GM18499 (cell line): ENCODE data around the gene MYO10.
"Not testable (repeated sequence)": the region's sequence is repeated elsewhere in the genome, so short reads cannot be mapped to it uniquely, and the experiment has no call there.

Source experiments
- ATAC-seq: cut with Tn5 transposase; IDR thresholded peaks from one replicate; pipeline ENCODE4 v1.9.1; 2021; ENCODE audit warnings: moderate number of reproducible peaks; ENCODE audit not compliant: insufficient read depth, unreplicated experiment

Gene MYO10

DNA sequence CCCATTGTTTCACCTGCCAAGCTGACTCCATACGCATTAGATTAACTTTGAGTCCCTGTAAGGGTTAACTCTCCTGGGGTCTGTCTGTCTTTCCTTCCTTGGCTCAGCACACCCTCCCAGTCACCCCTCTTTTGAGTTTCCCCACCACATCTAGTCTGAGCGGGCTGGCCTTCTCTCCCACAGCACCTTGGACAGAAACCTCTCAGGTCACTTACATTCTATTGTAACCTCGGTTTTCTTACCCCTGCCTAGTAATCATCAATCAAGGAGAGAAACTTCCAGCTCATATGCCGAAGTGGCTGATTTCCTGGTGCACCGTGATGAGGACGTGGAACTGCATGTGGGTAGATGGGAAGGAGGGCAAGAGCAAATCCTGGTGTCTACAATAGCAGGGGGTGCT is 102.1 kb downstream of the MYO10 start:
- no peak for ATAC-seq

DNA sequence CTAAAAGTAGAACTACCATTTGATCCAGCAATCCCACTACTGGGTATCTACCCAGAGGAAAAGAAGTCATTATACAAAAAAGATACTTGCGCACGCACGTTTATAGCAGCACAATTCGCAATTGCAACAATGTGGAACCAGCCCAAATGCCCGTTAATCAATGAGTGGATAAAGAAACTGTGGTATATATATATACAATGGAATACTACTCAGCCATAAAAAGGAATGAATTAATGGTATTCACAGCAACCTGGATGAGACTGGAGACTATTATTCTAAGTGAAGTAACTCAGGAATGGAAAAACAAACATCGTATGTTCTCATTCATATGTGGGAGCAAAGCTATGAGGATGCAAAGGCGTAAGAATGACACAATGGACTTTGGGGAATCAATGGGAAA is 104.8 kb downstream of the MYO10 start:
- ATAC-seq = not testable (repeated sequence)

DNA sequence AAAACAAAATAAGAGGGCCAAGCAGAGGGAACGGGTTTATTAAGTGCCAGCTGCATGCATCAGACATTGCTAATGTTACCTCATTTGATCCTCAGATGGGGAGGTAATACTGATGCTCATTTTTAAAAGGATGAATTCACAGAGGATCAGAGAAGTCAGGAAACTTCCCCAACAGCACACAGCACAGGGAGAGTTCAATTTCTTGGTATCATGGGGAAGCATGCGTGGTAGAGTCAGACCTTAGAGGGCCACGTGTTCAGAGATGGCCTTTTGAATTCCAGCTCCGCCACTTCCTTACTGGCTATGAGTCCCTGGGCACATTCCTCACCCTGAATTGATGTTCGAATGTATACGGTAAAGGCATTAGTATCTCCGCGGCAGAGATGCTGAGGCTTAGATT is 108.3 kb downstream of the MYO10 start:
- ATAC-seq = no peak

DNA sequence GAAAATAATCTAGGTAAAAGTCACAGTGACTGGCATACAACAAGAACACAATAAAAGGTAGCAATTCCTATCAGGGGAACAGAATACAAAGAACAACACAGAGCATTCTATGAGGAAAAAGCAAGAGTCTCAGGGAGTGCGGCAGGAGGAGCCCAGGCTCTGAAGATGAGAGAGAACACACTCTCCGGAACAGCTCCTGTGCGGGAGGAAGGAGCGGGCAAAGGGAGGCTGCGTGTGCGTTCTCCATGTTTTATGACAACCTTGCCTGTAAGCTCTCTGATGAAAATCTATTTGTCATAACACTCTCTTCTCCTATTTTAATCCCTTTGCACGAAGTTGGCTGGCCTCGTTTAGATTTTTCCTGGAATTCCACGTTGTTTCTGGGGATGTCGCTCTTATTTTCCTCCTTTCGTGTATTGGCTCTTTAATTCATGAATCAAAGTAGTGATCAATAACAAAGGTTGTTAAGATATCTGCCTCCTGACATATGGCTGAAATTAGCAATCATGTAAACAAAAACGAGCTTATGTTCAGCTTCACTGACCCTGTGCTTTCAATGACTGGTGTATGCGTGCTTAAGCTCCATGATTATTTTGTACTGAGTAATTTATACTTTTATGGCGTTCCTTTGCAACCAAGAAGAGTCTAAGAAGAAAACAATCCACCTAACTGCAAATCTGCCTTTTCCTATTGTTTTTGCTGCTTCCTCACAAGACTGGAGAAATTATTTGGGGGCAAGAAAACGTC is 109.5 kb downstream of the MYO10 start:
- no peak for ATAC-seq

DNA sequence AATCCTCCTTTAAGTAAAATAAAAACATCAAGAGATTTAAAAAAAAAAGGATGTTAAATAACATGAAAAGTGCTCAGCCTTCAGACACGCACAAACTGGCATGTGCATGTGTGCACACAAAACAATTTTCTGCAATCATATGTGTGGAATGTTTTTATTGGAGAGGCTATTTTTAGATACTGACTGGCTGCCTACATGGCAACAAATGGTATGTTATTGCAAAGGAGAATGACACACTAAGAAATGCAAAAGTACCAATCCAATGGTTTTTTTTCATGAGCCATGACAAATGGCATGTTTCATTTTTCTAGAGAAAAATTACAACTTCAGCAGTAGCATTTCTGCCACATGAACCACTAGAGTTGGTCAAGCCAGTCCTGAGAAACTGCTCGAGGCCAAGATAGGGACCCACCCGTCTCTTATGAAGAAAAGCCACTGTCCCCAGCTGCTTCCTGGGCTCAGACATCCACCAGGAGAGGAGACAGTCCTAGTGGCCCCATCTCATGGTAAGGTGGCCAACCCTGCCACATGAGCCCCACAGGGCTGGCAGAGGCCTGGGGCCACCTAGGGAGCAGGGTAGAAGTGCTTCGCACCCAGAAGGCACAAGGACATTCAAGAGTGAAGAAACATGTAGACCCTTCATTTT is 116.4 kb downstream of the MYO10 start:
- no peak for ATAC-seq

DNA sequence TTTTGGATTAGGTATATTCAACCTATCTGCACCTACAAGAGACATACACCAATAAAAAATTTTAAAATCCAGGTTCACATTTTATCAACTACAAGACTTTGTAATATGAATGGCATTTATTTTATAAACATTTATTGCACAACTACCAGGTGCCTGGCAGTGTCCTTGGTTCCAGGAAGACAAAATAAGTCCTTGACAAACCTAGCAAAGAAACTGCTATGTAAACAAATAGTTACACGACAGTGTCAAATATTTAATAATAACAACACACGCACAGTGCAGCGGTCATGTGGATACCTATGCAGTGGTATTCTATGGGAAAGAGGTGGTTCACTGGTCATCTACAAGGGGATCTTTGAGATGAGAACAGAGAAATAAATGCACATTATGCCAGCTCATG is 120.7 kb downstream of the MYO10 start:
- ATAC-seq = no peak

DNA sequence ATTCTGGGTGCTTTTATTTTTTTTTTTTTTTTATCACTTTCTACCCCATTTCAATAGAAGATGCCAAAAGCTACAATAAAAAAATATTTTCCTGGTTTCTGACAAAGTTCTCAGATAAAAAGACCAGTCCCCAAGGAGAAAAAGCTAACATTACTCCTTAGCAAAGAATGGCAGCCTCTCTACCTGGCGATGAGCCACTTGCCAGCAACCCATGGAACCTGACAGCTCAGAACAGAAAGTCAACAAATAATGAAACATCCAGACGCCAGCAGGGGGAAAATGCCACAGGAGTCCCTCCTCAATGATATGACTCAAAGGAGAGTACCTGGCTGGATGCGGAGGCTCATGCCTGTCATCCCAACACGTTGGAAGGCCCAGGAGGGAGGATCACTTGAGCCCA is 123.2 kb downstream of the MYO10 start:
- no peak for ATAC-seq

DNA sequence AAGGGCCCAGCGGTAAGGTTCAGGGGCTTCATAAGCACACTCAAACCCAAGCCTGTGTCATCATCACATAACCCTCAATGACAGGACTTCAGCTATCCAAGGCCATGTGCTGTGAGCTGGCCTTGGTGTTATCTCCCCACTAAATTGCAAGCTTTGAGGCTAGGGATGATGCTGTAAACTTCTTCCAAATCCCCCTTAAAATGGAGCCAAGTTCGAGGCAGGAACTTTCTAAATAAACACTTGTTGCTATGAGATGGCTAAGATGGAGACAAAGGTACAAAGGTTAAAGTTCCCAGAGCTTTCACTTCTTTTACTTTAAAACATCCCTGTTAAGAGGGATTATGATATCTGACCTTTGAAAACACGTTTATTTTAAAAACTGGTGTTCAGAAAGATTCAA is 123.6 kb downstream of the MYO10 start:
- no peak for ATAC-seq

DNA sequence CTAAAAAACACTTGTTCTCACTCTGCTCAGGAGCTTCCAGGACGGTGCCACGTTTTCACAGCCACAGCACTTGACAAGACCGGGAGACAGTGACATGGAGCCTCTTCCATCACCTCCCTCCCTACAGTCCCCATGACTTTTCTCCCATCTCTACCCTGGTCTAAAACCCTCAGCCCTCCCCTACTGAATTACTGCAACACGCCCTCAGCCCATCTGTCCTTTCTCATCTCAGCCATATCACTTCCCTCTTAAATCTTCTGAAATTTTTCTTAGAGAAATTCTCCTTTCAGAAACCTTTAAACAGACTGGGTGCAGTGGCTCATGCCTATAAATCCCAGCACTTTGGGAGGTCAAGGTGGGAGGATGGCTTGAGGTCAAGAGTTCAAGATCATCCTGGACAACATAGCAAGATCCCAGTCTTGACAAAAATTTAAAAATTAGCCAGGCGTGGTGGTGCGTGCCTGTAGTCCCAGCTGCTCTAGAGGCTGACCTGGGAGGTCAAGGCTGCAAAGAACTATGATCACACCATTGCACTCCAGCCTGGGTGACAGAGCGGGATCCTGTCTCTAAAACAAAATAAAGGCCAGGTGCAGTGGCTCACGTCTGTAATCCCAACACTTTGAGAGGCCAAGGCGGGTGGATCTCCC is 125.8 kb downstream of the MYO10 start:
- ATAC-seq = no peak

DNA sequence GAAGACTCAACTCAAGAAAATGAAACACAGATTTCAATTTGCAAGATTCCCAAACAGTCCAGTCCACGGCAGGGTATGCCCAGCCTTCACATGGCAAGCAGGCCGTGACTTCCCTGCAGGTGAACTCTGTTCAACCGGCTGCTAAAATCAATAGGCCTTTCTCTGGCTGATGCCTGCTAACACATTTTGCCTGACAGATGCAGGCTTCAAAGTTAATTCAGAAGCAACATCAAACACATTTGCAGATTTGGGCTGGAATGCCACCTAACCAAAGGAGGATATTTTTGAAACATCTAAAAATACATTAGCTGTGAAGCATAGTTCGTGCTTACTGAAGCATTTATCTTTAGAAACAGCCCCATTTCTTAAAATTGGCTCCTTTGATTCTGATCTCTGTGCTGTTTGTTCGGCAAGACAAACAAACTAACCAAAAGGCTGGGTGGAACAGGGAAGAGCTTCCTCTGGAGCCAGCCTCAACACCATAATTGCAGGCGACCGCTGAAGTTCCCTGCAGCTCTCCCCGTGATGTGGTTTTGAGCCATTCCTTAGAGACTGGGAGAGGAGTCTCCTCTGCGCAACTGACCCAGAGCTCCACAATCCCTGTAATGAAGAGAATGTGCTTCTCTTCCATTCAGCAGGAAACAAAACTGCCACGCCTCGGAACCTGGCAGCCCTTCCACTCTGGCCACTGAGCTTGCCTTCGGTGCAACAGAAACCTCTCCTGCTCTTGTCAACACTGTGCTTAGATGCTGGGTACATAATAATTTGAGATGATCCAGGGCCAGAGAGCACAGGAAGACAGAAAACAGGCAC is 126.5 kb downstream of the MYO10 start:
- ATAC-seq = no peak

DNA sequence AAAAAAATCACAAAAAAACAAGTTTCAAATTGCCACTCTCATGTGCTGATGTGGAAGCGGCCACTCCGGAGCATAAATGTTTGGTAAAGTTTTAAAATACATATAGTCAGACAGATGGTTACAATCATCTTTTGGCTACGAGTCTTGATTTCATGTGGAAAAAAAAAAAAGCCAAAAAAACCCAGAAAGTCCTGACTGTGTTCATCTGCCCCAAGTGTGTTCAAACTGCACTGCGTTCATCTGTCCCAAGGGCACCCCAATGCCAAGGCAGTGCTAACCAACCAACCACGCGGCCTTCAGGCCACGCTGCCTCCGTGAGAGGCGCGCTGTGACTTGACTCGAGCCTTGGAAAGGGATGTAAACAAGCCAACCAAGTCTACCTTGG is 127.1 kb downstream of the MYO10 start:
- no peak for ATAC-seq

DNA sequence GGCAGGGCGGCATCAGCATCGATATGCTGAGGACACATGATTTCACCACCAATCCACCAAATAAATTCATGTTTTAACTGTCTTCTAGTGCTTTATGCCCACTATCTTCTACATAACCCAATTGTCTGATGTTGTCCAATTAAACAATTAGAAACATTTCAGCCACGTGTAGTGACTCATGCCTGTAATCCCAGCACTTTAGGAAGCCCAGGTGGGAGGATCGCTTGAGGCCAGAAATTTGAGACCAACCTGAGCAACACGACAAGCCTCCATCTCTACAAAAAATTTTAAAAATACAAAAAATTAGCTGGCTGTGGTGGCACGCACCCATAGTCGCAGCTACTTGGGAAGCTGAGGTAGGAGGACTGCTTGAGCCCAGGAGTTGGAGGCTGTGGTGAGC is 128.1 kb downstream of the MYO10 start:
- ATAC-seq = no peak

DNA sequence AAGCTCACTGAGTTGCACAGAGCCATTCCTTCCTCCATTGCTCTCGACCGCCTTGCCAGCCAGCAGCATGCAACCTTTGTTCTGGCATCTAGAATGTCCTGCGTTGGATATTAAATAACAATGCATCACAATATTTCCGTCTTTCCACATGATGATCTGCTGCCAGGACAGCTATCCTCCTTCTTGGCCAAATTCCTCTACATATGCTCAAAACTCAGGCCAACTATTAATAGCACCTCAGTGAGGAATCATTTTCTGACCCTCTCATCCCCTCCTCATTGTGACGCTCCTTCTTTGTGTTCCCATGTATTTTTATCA is 128.6 kb downstream of the MYO10 start:
- no peak for ATAC-seq

DNA sequence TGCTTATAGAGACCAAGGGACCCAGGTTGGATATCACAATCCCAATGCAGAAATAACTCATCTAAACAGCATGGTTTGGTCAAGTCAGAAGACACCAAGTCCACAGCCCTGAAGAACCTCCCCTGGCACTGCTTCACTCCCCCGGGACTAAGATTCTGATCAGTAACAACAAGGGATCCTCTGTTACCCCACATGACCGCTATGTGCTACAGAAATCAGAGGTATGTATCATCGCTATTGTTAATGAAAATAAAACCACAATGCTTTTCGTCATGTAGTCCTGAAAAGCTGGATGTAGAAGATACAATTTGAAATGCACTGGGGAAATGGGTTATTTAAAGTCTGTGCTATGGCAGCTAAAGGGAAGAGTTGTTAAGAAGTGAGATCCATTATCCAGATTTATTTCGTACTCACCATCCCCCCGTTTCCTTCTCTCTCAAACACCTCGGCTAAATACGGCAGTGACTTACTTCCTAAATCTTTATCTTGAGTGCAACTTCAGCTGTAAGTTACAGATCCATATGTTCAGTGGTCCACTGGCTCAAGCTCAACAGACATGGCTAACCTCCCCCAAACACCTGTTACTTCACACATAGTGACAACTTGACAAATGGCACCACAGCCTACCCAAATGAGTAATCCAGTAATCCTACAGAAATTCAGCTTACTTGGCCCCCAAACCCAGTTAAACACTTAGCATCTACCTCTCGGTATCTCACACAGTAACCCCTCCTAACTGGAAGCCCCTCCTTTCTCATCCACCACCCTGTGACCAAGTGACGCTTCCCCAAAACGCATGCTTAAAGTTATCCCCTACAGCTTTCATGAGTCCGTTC is 129.2 kb downstream of the MYO10 start:
- ATAC-seq = no peak

DNA sequence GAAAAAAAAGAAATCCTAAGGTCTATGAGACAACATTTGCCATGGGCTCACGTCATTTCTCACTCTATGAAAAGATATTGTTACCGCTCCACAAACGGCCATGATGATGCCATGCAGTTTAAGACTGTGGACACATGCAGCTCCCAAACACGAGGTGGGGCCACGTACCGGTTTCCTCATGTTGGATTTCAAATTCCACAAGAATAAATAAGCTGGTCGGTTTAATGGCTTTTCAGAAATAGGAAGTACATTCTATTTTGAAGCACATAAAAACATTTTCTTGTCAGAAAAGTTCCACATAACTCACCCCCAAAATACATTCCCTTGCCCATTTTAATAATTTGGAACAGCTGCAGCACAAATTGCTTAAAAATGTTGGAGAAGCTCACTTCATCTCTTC is 130.6 kb downstream of the MYO10 start:
- no peak for ATAC-seq

DNA sequence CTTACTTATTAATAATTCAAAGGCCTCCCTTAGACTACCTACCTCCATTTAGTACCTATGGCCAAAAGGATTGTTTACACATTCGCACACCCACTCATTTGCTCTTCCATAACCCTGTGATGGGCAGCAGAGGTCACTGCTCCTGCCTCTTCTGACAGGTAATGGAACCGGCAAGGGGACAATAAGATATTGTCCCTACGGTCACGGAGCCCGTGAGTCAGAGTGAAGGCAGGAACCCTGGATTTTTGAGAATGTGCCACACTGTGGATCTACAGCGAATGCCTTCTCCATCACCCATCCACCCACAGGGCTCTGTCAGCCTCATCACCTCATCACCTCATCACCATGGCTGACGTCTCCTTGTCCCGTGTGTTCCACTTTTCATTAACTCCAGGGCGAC is 132.3 kb downstream of the MYO10 start:
- ATAC-seq = no peak

DNA sequence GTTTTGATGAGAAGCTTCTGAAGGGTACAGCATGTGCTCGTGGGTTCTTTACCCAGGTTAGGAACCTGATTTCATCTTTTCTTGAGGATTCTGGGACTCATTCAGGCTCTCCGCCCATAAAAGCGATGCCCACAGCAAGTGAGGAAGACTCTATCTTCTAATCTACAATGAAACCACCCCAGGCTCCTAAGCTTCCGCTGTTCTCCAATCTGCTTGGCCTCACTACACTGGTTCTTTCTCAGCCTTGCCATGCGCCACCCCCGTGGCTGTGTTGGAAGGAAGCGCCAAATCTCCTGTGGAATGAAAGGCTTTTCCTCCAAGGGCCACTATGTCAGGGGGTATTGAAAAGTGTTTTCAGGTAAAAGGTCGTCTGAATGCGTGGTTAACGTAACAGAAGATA is 135.6 kb downstream of the MYO10 start:
- ATAC-seq = no peak

DNA sequence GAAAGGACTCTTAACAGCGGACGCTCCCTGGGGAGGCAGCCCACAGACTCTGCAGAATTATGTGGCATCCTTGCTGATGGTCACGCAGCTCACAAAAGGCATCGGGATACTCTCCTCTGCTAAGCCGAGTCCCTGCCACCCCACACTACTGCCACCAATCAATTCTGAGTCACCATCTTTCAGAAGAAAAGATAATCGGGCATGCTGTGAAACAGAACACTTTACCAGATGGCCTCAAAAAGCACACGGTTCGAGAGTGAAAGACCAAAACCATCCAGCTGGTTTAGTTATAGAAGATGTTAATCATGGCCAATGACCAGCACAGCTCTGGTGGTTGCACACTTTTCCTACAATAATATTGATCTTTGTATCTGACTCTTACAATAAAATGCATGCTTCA is 136.3 kb downstream of the MYO10 start:
- ATAC-seq = no peak

DNA sequence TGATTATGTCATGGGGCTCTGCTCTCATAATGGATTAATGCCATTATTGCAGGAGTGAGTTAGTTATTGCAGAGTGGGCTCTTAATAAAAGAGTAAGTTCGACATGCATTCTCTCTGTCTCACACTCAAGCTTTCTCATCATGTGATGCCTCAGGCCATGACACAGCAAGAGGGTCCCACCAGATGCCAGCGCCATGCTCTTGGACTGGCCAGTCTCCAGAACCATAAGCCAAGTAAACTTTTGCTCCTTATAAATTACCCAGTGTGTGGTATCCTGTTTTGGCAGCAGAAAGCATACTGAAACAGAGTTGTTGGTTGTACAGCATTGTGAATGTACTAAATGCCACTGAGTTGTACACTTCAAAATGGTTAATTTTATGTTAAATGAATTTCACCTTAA is 138.1 kb downstream of the MYO10 start:
- ATAC-seq = no peak

DNA sequence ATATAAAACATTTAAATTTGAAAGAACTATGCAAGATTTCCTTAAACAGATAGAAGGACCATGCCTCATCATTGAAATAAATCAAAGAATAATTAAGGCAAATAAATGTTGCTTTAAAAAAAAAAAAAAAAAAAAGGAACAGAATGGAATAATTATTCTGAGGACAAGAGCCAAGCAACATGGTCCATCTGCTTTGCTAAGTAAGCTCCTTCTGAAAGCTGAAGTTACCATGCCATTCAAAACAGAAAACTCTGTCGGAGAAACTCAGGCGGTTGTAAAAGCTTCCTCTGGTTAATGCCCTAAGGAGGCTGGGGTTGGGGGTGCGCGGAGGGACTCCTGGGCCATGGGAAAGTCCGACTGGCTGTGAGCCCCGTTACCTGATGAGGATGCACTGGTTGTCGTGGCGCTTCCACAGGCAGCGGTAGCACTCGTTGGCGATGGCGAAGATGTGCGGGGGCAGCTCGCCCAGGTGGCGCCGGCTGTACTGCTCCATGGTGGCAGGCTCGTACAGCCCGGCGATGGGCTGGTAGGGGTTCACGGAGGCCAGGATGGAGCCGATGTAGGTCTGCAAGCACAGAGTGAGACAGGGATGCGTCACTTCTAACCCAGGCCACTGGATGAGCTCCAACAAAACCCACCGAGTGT is 141.7 kb downstream of the MYO10 start:
- ATAC-seq = no peak
